Left renal pelvis (tissue), 4 donors: ENCODE results near the gene FHOD3. TPM values are rescaled to one million over a fixed set of nuclear protein-coding genes. Genes with fewer than 3 reads are reported as not detected.

Experiments used
- DNase-seq, 4 donors: peaks; one replicate each; pipeline ENCODE4 v3.0.0-alpha.2; 2013; ENCODE audit warnings: low read depth in 4 of 4, low spot score in 3 of 4
- polyA plus RNA-seq, 4 donors: library from polyadenylated mRNA; unstranded; fragments of 120-200 nt; gene quantifications; one replicate each; pipeline ENCODE4 v1.2.1, GENCODE V29; 2013; ENCODE audit not compliant: insufficient read length in 4 of 4

The FHOD3 gene
- polyA plus RNA-seq, 4 donors: 4.3 to 40.3 (median 38.9) TPM

DNA sequence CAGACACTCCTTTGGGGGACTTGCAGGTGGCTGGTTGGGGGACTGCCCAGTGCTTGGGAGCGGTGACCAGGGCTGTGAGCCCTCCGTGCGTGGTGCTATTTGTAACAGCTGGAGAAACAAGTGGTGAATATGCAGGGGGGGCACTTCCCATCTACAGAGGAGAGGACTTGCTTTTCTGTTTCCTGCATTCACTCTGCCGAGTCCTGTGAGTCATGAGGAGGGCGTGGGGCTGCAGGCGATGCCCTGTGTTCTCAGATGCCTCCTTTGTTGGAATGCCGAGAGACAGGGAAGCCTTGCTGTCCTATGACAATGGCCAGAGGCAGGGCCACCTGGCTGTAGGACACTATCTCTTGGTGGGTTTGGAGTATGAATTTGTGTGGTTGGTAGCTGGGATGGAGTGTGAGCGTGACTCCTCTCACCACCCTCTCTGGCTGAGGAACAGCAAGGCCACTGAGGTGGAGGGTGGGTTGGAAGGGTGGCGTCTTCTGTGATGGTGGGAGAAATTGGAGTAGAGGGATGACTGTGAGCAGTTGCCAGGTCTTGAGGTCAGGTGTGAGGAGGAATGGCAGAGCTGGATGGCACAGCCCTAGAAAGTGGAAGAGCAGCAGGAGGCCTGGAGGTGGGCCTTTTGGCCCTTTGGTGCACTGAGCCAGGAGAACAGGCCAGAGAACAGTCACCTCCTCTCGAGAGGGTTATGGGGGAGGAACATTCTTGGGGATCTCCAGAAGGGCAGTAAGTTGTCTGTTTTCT is 24.3 kb downstream of the FHOD3 start:
- no peak for DNase-seq

DNA sequence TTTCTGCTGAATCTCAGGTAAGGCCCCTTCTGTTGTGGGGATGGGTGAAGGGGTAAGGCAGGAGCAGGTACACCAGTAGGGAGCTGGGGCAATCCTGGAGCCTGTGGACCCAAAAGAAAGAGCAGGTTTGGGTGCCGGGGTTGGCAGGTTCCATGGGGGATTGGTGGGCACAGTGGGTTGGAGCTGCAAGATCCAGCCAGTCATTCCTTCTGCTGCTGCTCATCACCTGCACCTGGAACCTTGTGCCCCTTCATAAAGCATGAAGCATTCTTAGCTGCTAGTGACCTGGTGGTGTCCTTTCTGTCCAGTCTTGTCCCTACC is 24.9 kb downstream of the FHOD3 start:
- DNase-seq: no peak

GRCh38 chr18:36322734-36323133 is 25.2 kb downstream of the FHOD3 start:
- no peak for DNase-seq

- DNase-seq: no peak
Observed at GRCh38 chr18:36323421-36323820, 25.9 kb downstream of the FHOD3 start.

- DNase-seq: no peak
Observed at GRCh38 chr18:36325846-36326245, 28.3 kb downstream of the FHOD3 start.

GRCh38 chr18:36326771-36327170 is 29.3 kb downstream of the FHOD3 start:
- DNase-seq: no peak

DNA sequence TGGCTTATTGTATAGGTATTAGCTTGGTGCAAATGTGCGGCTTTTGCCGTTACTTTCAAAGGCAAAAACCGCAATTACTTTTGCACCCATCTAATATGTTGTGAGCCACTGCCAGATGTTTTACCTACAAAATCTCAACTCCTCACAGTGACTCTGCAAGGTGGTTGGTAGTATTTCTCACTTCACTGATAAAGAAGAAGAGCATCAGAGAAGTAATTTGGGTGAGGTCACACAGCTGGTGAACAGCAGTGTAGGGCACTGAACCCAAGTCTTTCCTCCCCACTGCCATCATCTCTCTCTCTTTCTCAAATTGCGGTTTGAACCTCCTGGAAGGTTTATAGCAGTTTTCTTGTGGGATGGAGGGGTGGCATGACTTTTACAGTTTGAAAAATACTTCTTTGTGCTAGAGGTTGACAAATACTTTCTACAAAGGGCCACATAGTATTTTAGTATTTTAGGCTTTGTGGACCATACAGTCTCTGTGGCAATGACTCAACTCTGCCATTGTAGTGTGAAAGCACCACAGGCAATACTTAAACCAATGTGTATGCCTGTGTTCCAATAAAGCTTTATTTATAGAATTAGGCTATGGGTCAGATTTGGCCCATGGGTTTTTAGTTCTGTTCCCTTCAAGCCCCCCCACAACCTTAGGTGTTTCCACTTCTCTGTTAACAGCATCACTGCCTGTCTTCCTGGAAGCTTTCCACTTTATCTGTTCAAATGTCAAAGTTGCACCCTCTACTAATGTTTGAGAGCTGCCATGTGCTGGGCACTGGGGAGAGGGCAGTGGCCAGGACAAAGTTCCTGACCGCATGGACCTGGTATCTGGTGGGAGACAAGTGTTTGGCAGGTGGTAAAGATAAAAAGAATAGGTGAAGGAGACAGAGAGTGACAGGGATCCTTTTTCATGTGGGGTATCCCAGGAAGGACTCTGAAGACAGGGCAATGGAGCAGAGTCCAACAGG is 30.1 kb downstream of the FHOD3 start:
- DNase-seq: no peak

DNA sequence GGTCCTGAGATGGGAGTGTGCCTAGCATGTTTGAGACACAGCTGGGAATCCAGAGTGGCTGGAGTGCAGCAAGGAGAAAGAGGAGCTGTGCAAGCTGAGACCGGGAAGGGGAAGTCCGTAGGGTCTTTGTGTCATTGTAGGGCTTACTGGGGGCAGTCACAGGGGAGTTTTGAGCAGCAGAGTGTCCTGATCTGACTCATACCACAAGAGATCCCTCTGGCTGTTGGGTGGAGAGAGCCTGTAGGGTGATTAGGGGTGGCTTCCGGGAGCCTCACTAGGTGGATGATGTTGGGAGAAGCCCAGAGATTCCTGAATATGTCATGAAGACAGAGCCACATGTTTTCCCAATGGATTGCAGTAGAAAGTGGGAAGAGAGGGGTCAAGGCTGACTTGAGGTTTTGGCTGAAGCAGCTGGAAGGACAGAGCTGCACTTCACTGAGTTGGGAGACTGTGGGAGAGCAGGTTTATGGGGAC is 30.9 kb downstream of the FHOD3 start:
- no peak for DNase-seq

DNA sequence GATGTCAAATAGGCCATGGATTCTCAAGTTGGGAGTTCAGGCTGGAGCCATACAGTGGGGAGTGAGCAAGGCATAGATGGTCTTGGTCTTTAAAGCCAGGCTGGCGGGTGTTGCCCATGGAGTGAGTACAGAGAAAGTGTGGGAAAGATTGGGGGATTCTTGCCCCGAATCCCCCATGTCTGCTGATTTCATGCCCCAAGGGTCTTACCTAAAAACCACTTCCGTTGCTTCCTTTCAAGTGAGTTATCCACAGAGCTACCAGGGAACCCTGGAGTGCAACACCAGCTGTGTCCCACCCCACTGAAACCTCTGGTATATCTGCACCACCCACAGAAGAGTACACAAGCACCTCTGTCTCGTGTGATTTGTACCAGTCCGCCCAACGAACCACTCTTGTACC is 31.4 kb downstream of the FHOD3 start:
- DNase-seq: no peak

- DNase-seq: no peak
Observed at GRCh38 chr18:36329684-36330434, 32.3 kb downstream of the FHOD3 start.

DNA sequence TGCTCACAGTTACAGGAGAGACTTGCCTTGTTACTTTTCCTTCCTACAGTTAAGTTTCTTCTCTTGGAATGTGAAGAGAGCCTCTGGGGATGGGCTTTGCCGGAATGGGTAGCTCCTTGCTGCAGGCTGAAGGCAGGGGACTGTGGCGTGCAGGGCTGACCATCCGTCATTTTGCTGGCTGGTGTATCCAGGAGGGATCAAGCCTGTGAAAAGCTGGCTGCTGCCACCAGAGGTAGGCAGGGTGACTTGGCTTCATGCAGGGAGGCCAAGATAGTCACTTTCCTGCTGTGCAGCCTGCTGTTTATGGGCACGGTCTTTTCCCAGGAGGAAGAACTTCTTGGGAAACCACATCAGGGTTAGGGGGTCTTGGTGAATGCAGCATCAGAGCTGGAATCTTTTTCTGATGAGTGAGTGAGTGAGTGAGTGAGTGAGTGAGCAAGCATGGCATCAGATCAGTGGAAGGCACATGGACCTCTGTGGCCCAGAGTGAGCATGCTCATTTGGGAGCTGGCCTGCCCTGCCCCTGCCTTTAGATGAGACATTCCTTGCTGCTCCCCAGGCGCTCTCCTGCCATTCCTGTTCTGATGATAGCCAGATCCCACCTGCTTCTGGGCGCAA is 33.0 kb downstream of the FHOD3 start:
- DNase-seq: no peak

GRCh38 chr18:36331521-36331971 is 34.0 kb downstream of the FHOD3 start:
- DNase-seq: no peak

DNA sequence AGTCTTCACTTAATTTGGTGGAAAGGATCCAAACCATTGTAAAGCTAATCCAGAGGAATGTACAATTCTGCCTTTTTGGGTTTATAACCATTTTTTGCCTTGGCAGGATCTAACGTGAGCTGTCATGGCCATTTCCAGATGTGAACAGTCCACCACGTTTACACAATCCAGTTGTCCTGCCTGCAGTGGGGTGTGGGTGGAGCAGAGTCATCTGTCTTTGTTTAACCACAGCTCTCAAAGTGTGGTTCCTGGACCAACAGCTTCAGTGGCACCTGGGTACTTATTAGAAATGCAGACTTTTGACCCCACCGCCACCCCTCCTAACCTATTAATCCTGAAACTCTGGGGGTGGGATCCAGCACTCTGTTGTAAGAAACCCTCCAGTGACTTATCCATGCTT is 35.9 kb downstream of the FHOD3 start:
- DNase-seq: no peak

GRCh38 chr18:36334798-36335197 is 37.3 kb downstream of the FHOD3 start:
- no peak for DNase-seq

DNA sequence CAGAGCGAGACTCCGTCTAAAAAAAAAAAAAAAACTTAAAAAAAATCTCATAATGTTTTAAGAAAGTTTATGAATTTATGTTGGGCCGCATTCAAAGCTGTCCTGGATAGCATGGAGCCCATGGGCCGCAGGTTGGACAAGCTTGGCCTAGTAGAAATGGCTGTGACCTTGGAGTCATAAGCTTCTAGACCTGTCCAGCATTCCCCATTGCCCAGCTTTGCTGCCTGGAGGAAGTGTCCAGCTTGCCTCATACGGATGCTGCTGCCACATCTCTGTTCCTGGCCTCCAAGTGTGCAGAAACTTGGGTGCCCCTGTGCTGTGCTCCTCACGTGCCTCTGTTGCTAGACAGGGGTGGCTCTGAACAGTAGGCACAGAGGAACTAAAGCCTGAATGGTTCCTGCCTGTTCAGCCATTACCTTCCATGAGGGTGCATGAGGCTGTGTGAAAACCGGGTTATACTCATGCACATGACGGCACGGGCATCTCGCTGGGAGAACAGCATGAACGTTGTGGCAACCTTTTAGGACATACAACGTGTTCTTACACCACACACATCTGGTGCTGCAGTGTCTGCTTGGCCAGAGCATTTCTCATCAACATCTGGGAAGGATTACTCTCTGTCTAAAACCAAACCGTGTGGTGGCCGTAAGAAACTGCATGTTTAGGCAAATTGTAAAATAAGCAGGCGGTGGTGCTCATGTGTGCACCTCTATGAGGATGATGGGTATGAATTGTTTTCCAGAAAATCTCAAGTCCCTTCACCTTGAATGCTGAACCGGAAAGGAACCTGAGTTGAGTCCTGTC is 38.2 kb downstream of the FHOD3 start:
- DNase-seq: no peak

DNA sequence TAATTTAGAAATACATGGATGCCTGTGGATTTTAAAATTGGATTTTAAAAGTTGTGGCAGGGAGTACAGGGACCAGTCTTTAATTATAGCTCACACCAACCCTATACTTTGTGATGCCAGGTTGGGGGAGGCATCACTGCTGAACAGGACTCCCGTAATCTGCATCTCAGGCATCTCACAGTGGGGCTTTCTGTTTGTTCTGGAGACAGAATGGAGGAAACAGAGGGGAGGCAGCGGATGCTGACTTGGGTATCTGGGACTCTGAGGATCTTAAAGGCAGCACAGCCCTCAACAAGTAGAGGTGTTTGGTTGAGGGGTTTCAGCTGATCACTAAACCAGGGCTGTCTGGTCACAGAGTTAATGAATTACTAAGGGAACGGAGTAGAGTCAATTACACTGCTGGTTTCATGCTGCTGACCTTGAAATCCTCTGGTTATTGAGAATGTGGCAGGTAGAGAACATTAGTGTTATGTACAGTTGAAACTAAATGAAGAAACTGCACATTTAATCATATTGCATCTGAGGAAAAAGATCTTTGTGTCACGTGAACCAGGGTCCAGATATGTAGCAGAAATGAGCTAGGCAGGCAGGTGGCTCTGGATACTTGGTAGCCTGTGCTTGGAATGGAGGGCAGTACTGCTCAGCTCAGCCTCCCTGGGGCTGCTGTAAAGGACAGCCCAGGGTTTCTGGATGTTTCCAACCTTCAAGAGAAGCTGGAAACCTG is 40.3 kb downstream of the FHOD3 start:
- DNase-seq: no peak

DNA sequence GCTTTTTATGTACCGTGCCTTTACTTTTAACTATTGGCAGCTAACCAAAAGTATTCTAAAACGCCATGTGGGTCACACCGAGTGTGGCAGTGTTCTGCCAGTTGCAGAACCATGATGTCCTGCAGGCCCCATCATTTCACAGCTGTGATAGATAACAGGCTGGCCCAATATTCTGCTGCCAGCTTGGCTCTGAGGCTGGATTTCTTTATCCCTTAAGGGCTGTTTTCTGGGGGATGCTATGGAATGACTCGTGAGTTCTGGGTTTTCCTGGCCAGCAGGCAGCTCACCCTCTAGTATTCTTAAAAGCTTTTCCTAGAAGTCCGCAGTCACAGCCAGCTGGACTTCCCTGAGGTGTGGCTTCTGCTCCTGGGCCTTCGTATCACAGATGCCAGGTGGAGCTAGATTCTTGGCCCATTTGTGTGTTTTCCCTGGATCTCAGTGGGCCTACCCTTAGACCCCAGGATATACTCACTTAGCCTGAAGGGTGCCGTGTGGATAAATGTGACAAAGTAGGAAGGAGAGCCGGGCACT is 41.0 kb downstream of the FHOD3 start:
- DNase-seq: no peak

- no peak for DNase-seq
Observed at GRCh38 chr18:36340246-36340645, 42.7 kb downstream of the FHOD3 start.

DNA sequence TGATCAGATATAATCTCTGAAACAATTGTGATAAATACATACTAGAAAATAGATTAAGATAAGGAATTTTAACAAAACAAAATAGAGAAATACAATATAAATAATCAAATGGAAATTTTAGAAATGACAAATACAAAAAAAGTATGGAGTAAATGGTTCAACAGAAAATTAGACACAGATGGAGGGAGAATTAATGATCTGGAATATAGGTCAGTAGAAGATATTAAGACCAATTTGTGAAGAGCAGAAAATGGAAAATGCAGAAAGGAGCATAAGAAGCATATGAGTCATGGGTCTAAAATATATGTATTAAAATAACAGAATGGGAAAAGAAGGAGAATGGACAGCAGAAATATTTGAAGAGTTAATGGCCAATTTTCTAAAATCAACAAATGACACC is 44.4 kb downstream of the FHOD3 start:
- DNase-seq: no peak
